A549 (cell line): ENCODE results near the gene FAM170B. TPM values are rescaled to one million over a fixed set of nuclear protein-coding genes. Genes with fewer than 3 reads are reported as not detected.

Experiments
- ATAC-seq, 2 experiments: fragments of 200-7000 bp in 1 of 2; fragments of >200 bp in 1 of 2; cut with Nextera tagmentation in 1 of 2; cut with Tn5 transposase in 1 of 2; 3 replicates each; pipeline versions ENCODE4 v1.8.0 to v1.9.1; 2018 to 2020; ENCODE audit warnings: mild to moderate bottlenecking in 1 of 2, moderate library complexity in 1 of 2
- CTCF ChIA-PET: fragments of 300-600 bp; sonication (Branson Sonifier 250); formaldehyde crosslinking; extraction: SDS; loops from one replicate; lab custom pipeline; 2021; ENCODE audit warnings: antibody characterized with exemption, inconsistent platforms; lab: Yijun Ruan, JAX
- POLR2A ChIA-PET: fragments of 350-600 bp; formaldehyde crosslinking; extraction: SDS; loops from one replicate; lab custom pipeline; 2021; ENCODE audit warnings: antibody characterized with exemption, inconsistent platforms; lab: Yijun Ruan, JAX
- DNase-seq, 2 experiments: peaks; one replicate each; pipeline versions ENCODE4 v3.0.0 to v3.0.0-alpha.2; 2011 to 2016; ENCODE audit warnings: low read depth in 1 of 2, low spot score in 1 of 2
- FAIRE-seq: peaks from 2 replicates; lab custom pipeline; 2011; peaks lifted over from hg19 to GRCh38; lab: Jason Lieb, UNC
- H3K27ac ChIP-seq, 2 experiments: fragments of >200 bp; sonication (Bioruptor Twin); formaldehyde crosslinking; 3 replicates each; pipeline ENCODE4 v1.5.1; 2016 to 2017
- H3K4me1 ChIP-seq: fragments of >200 bp; sonication (Bioruptor Twin); formaldehyde crosslinking; 3 replicates; pipeline ENCODE4 v1.6.1; 2016
- H3K4me2 ChIP-seq: fragments of >200 bp; sonication (Bioruptor Twin); formaldehyde crosslinking; 3 replicates; pipeline ENCODE4 v1.6.1; 2016
- H3K4me3 ChIP-seq: fragments of >200 bp; sonication (Bioruptor Twin); formaldehyde crosslinking; 3 replicates; pipeline ENCODE4 v1.5.1; 2016
- H3K9me3 ChIP-seq: fragments of >200 bp; sonication (Bioruptor Twin); formaldehyde crosslinking; 3 replicates; pipeline ENCODE4 v1.6.1; 2016
- ATOH8 ChIP-seq: fragments of 250-450 bp; sonication (Bioruptor Pico); IDR thresholded peaks from 2 replicates; pipeline ENCODE4 v1.5.0; 2020; ENCODE audit warnings: low read depth, mild to moderate bottlenecking, moderate library complexity
- BHLHE40 ChIP-seq: IDR thresholded peaks from 2 replicates; pipeline ENCODE4 v1.6.1; 2012; ENCODE audit warnings: low read depth, low read length, inconsistent platforms
- CEBPB ChIP-seq, 2 experiments: fragments of >200 bp in 1 of 2; sonication (Bioruptor Twin) in 1 of 2; formaldehyde crosslinking in 1 of 2; IDR thresholded peaks; 2 replicates each; pipeline ENCODE4 v1.6.1; 2012 to 2016
- CHD4 ChIP-seq: fragments of 200-600 bp; sonication (generic); IDR thresholded peaks from 2 replicates; pipeline ENCODE4 v1.6.1; 2016; ENCODE audit warnings: antibody characterized with exemption, mild to moderate bottlenecking, borderline replicate concordance
- CTCF ChIP-seq: fragments of >200 bp; sonication (Bioruptor Twin); formaldehyde crosslinking; IDR thresholded peaks from 3 replicates; pipeline ENCODE4 v1.5.1; 2016
- EHMT2 ChIP-seq: fragments of 200-600 bp; sonication (generic); IDR thresholded peaks from 2 replicates; pipeline ENCODE4 v1.6.1; 2016; ENCODE audit warnings: antibody characterized with exemption, low read depth, mild to moderate bottlenecking, moderate library complexity
- ESRRA ChIP-seq: fragments of 150-350 bp; IDR thresholded peaks from 2 replicates; pipeline ENCODE4 v1.6.1; 2014; ENCODE audit warnings: mild to moderate bottlenecking, low read length, borderline replicate concordance
- FOXS1 ChIP-seq: fragments of 250-450 bp; sonication (Bioruptor Pico); IDR thresholded peaks from 2 replicates; pipeline ENCODE4 v1.5.0; 2020; ENCODE audit warnings: mild to moderate bottlenecking, moderate library complexity
- GATA3 ChIP-seq: IDR thresholded peaks from 2 replicates; pipeline ENCODE4 v1.6.1; 2012; ENCODE audit warnings: borderline replicate concordance
- HDAC2 ChIP-seq: fragments of 200-600 bp; sonication (generic); IDR thresholded peaks from 2 replicates; pipeline ENCODE4 v1.6.1; 2016
- HOXA7 ChIP-seq: fragments of 250-450 bp; sonication (Bioruptor Pico); IDR thresholded peaks from 2 replicates; pipeline ENCODE4 v1.5.0; 2020; ENCODE audit warnings: mild to moderate bottlenecking, moderate library complexity
- HOXB5 ChIP-seq: fragments of 250-450 bp; sonication (Bioruptor Pico); IDR thresholded peaks from 2 replicates; pipeline ENCODE4 v1.5.0; 2020; ENCODE audit warnings: mild to moderate bottlenecking, moderate library complexity
- JUN ChIP-seq, 2 experiments: fragments of >200 bp; sonication (Bioruptor Twin); formaldehyde crosslinking; IDR thresholded peaks; 2 replicates in 1 of 2; 3 replicates in 1 of 2; pipeline ENCODE4 v1.6.1; 2016 to 2017
- KDM1A ChIP-seq: fragments of 200-600 bp; sonication (generic); IDR thresholded peaks from 2 replicates; pipeline ENCODE4 v1.6.1; 2016; ENCODE audit warnings: low read depth, mild to moderate bottlenecking
- MAFK ChIP-seq: fragments of 450-650 bp; IDR thresholded peaks from 2 replicates; pipeline ENCODE4 v1.6.1; 2014; ENCODE audit not compliant: partially characterized antibody
- MAZ ChIP-seq: fragments of 150-350 bp; IDR thresholded peaks from 2 replicates; pipeline ENCODE4 v1.6.1; 2014; ENCODE audit warnings: antibody characterized with exemption, low read depth, low read length, borderline replicate concordance
- PHF8 ChIP-seq: fragments of 200-600 bp; sonication (generic); IDR thresholded peaks from 2 replicates; pipeline ENCODE4 v1.6.1; 2016; ENCODE audit warnings: low read depth, mild to moderate bottlenecking, antibody characterized with exemption, moderate library complexity, borderline replicate concordance
- POLR2AphosphoS2 ChIP-seq: conservative IDR thresholded peaks from 2 replicates; pipeline ENCODE4 v1.6.1; 2012; ENCODE audit warnings: low read length, improper control_type of control experiment, inconsistent platforms
- RCOR1 ChIP-seq: fragments of 150-350 bp; IDR thresholded peaks from 2 replicates; pipeline ENCODE4 v1.6.1; 2014; ENCODE audit warnings: antibody characterized with exemption, low read length, low read depth
- REST ChIP-seq: fragments of 200-600 bp; sonication (generic); IDR thresholded peaks from 2 replicates; pipeline ENCODE4 v1.6.1; 2016; ENCODE audit warnings: antibody characterized with exemption, mild to moderate bottlenecking, moderate library complexity
- SMC3 ChIP-seq: fragments of >200 bp; sonication (Bioruptor Twin); formaldehyde crosslinking; IDR thresholded peaks from 3 replicates; pipeline ENCODE4 v1.6.1; 2018; ENCODE audit warnings: inconsistent platforms
- TP53 ChIP-seq: fragments of 250-450 bp; sonication (Bioruptor Pico); IDR thresholded peaks from 2 replicates; pipeline ENCODE4 v1.5.0; 2021; ENCODE audit warnings: mild to moderate bottlenecking, moderate library complexity
- USF2 ChIP-seq: fragments of 450-650 bp; IDR thresholded peaks from 2 replicates; pipeline ENCODE4 v1.6.1; 2014; ENCODE audit warnings: antibody characterized with exemption
- ZC3H11A ChIP-seq: fragments of 450-650 bp; IDR thresholded peaks from 2 replicates; pipeline ENCODE4 v1.6.1; 2014; ENCODE audit warnings: antibody characterized with exemption, mild to moderate bottlenecking
- ZNF302 ChIP-seq: fragments of 250-450 bp; sonication (Bioruptor Pico); IDR thresholded peaks from 2 replicates; pipeline ENCODE4 v1.9.0; 2021; ENCODE audit warnings: inconsistent platforms, mild to moderate bottlenecking, moderate library complexity
- WGBS: methylation state at CpG from one replicate; pipeline ENCODE4 v1.1.6; 2017; ENCODE audit errors: missing lambda C conversion rate; 5-methylcytosine and 5-hydroxymethylcytosine counted together
- polyA plus RNA-seq, 4 experiments: library from polyadenylated mRNA; depleted of rRNA in 3 of 4; stranded (reverse); fragments of >200 nt; fragmentation: RNase III in 1 of 4; extraction: RNeasy Plus Mini Kit Qiagen cat#74134 plus additional on column Dnase treatment in 1 of 4; gene quantifications; 2 replicates in 3 of 4; 3 replicates in 1 of 4; pipeline ENCODE4 v1.2.3, GENCODE V29; 2011 to 2017

The FAM170B gene
- polyA plus RNA-seq, 2 of the 4 experiments (the other 2 are of a cell fraction), result not detected

GRCh38 chr10:49158915-49159314 is 25.1 kb upstream of the FAM170B start:
- TF ChIP-seq ESRRA (no peak), POLR2AphosphoS2 (no peak), SMC3 (no peak), EHMT2 (no peak), JUN (IDR thresholded peaks at IDR 0.05) (no peak), TP53 (CRISPR knock-in tag) (no peak), HOXA7 (CRISPR knock-in tag) (no peak), CTCF (no peak), KDM1A (no peak)

GRCh38 chr10:49158404-49158803 is 24.6 kb upstream of the FAM170B start:
- no peak for DNase-seq
- Histone ChIP-seq H3K4me2 (no peak overlapping the region), H3K27ac (no peak overlapping the region), H3K9me3 (no peaks in the 10 kb centered on the region), H3K4me1 (no peaks in the 10 kb centered on the region)
- POLR2A ChIA-PET, result no interaction called here
- no peak for FAIRE-seq
- no peak for ATAC-seq
- TF ChIP-seq PHF8 (no peak), CEBPB (IDR thresholded peaks at IDR 0.05) (no peak)
- TF ChIP-seq, all 56 proteins: peak for 0
- H3K4me3 ChIP-seq, result no peak overlapping the region
- CTCF ChIA-PET, result interaction anchor here (1.7 kb wide), 1 partner anchor 18 kb away, joined by 4 read pairs; no protein-coding TSS in a partner anchor
- WGBS, result 50% methylated on average over 7 of the region's 7 CpGs

More at GRCh38 chr10:49158915-49159314, 25.1 kb upstream of the FAM170B start:
- no peak overlapping the region for H3K4me3 ChIP-seq
- ChIA-PET CTCF (interaction anchor here (1.7 kb wide), 1 partner anchor 19 kb away, joined by 4 read pairs; no protein-coding TSS in a partner anchor), POLR2A (no interaction called here)
- no peak for ATAC-seq
- FAIRE-seq, result no peak
- no peaks in the 10 kb centered on the region for H3K9me3 ChIP-seq
- no peak overlapping the region for H3K27ac ChIP-seq
- 6% methylated on average over 3 of the region's 3 CpGs for WGBS
- H3K4me2 ChIP-seq, result no peak overlapping the region
- no peak for DNase-seq
- H3K4me1 ChIP-seq, result no peaks in the 10 kb centered on the region

GRCh38 chr10:49157229-49157628 is 23.4 kb upstream of the FAM170B start:
- POLR2A ChIA-PET, result no interaction called here
- no peak overlapping the region for H3K4me2 ChIP-seq

GRCh38 chr10:49154641-49155040 is 20.8 kb upstream of the FAM170B start:
- Histone ChIP-seq H3K4me2 (no peak overlapping the region), H3K4me1 (no peaks in the 10 kb centered on the region), H3K4me3 (no peak overlapping the region), H3K9me3 (no peaks in the 10 kb centered on the region), H3K27ac (no peak overlapping the region)
- ATAC-seq, result no peak
- 14% methylated on average over 6 of the region's 6 CpGs for WGBS
- FAIRE-seq, result no peak
- ChIA-PET CTCF (interaction anchor here (1.5 kb wide), 1 partner anchor 9 kb away, joined by 5 read pairs; no protein-coding TSS in a partner anchor), POLR2A (no interaction called here)
- DNase-seq, result no peak
- TF ChIP-seq RCOR1 (no peak), KDM1A (no peak), MAZ (no peak), MAFK (no peak), EHMT2 (no peak), PHF8 (no peak), REST (no peak), FOXS1 (CRISPR knock-in tag) (no peak), GATA3 (no peak), ZNF302 (CRISPR knock-in tag) (no peak), HOXB5 (CRISPR knock-in tag) (no peak), ZC3H11A (no peak), BHLHE40 (no peak), USF2 (no peak), ATOH8 (no peak), ESRRA (no peak)

More at GRCh38 chr10:49157229-49157628, 23.4 kb upstream of the FAM170B start:
- DNase-seq (no peak), ATAC-seq (no peak), FAIRE-seq (no peak)
- Histone ChIP-seq H3K4me1 (no peaks in the 10 kb centered on the region), H3K9me3 (no peaks in the 10 kb centered on the region)
- 37% methylated on average over 3 of the region's 3 CpGs for WGBS
- CTCF ChIA-PET, result interaction anchor here (1.9 kb wide), 1 partner anchor 15 kb away, joined by 7 read pairs; no protein-coding TSS in a partner anchor
- TF ChIP-seq CHD4 (no peak), HDAC2 (no peak), FOXS1 (CRISPR knock-in tag) (no peak), TP53 (CRISPR knock-in tag) (no peak)
- TF ChIP-seq, all 56 proteins: peak for 0
- Histone ChIP-seq H3K27ac (no peak overlapping the region), H3K4me3 (no peak overlapping the region)
